Trophoblast cell (in vitro differentiated cells and primary cell): Measurements from ENCODE around the gene TP53.

ENCODE experiments used
- DNase-seq, 2 donors: peaks; one replicate each; pipeline ENCODE4 v3.0.0-alpha.2; 2016
- H2AFZ ChIP-seq: 2 replicates; pipeline ENCODE4 v1.6.1; 2013; ENCODE audit warnings: low read length, moderate library complexity, mild to moderate bottlenecking; ENCODE audit not compliant: insufficient read depth, poor library complexity
- H2AK5ac ChIP-seq: 2 replicates; pipeline ENCODE4 v1.6.1; 2013; ENCODE audit warnings: mild to moderate bottlenecking, low read length
- H2BK120ac ChIP-seq: 2 replicates; pipeline ENCODE4 v1.6.1; 2013; ENCODE audit warnings: low read length, mild to moderate bottlenecking, moderate library complexity; ENCODE audit not compliant: insufficient read depth, poor library complexity
- H2BK12ac ChIP-seq: 2 replicates; pipeline ENCODE4 v1.6.1; 2013; ENCODE audit warnings: mild to moderate bottlenecking, low read length, moderate library complexity
- H2BK5ac ChIP-seq: 2 replicates; pipeline ENCODE4 v1.6.1; 2013; ENCODE audit warnings: low read length, low read depth, moderate library complexity, mild to moderate bottlenecking; ENCODE audit not compliant: poor library complexity
- H3K14ac ChIP-seq: 2 replicates; pipeline ENCODE4 v1.6.1; 2013; ENCODE audit warnings: mild to moderate bottlenecking, low read length
- H3K18ac ChIP-seq: 2 replicates; pipeline ENCODE4 v1.6.1; 2013; ENCODE audit warnings: mild to moderate bottlenecking, low read length
- H3K23ac ChIP-seq: 2 replicates; pipeline ENCODE4 v1.6.1; 2013; ENCODE audit warnings: low read length
- H3K27ac ChIP-seq: 2 replicates; pipeline ENCODE4 v1.5.1; 2013; ENCODE audit warnings: low read depth, mild to moderate bottlenecking, inconsistent platforms, low read length, moderate library complexity
- H3K27me3 ChIP-seq: 2 replicates; pipeline ENCODE4 v1.6.1; 2013; ENCODE audit warnings: inconsistent platforms, mild to moderate bottlenecking, low read length, moderate library complexity; ENCODE audit not compliant: insufficient read depth
- H3K36me3 ChIP-seq, 2 experiments: 1 replicate in 1 of 2; 2 replicates in 1 of 2; pipeline ENCODE4 v1.6.1; 2013; ENCODE audit warnings: low read length in 2 of 2, mild to moderate bottlenecking in 2 of 2, moderate library complexity in 1 of 2; ENCODE audit not compliant: insufficient read depth in 2 of 2, control insufficient read depth in 1 of 2
- H3K4ac ChIP-seq: 2 replicates; pipeline ENCODE4 v1.6.1; 2013; ENCODE audit warnings: low read depth, mild to moderate bottlenecking, low read length, moderate library complexity
- H3K4me1 ChIP-seq, 2 experiments: 1 replicate in 1 of 2; 2 replicates in 1 of 2; pipeline ENCODE4 v1.6.1; 2013; ENCODE audit warnings: low read length in 2 of 2, mild to moderate bottlenecking in 2 of 2, moderate library complexity in 1 of 2; ENCODE audit not compliant: insufficient read depth in 2 of 2, control insufficient read depth in 1 of 2
- H3K4me2 ChIP-seq: 2 replicates; pipeline ENCODE4 v1.6.1; 2013; ENCODE audit warnings: inconsistent platforms, mild to moderate bottlenecking, low read length, moderate library complexity
- H3K4me3 ChIP-seq: 2 replicates; pipeline ENCODE4 v1.5.1; 2013; ENCODE audit warnings: mild to moderate bottlenecking, low read depth, low read length, inconsistent platforms
- H3K79me1 ChIP-seq: one replicate; pipeline ENCODE4 v1.6.1; 2013; ENCODE audit warnings: low read length
- H3K79me2 ChIP-seq: 2 replicates; pipeline ENCODE4 v1.6.1; 2013; ENCODE audit warnings: low read length, mild to moderate bottlenecking; ENCODE audit not compliant: control insufficient read depth, insufficient read depth, poor library complexity
- H3K9ac ChIP-seq: 2 replicates; pipeline ENCODE4 v1.6.1; 2013; ENCODE audit warnings: mild to moderate bottlenecking, low read length
- H3K9me3 ChIP-seq: 2 replicates; pipeline ENCODE4 v1.6.1; 2013; ENCODE audit warnings: low read depth, mild to moderate bottlenecking, control low read depth, inconsistent platforms, low read length; ENCODE audit not compliant: insufficient read depth
- H4K12ac ChIP-seq: 2 replicates; pipeline ENCODE4 v1.6.1; 2013; ENCODE audit warnings: low read depth, mild to moderate bottlenecking, low read length, moderate library complexity
- H4K8ac ChIP-seq: 2 replicates; pipeline ENCODE4 v1.6.1; 2013; ENCODE audit warnings: low read depth, mild to moderate bottlenecking, low read length, moderate library complexity
- H4K91ac ChIP-seq: one replicate; pipeline ENCODE4 v1.6.1; 2013; ENCODE audit warnings: low read depth, mild to moderate bottlenecking, low read length, moderate library complexity
- WGBS: extraction: QIAGEN DNeasy Blood & Tissue Kit; methylation state at CpG from one replicate; pipeline ENCODE4 v1.1.7; 2013; ENCODE audit warnings: missing lambda C conversion rate; ENCODE audit not compliant: insufficient read length, insufficient coverage; ENCODE audit errors: extremely low coverage; 5-methylcytosine and 5-hydroxymethylcytosine counted together

Gene TP53

GRCh38 chr17:7705269-7706255, 18.3 kb upstream of the TP53 start:
- Histone ChIP-seq H3K79me1 (no peaks in the 10 kb centered on the region), H4K12ac (no peak overlapping the region), H2BK120ac (no peak overlapping the region), H3K4ac (no peak overlapping the region), H2BK5ac (no peak overlapping the region), H2BK12ac (no peak overlapping the region), H3K4me2 (peak overlapping the region; percentile 68), H3K36me3 (peaks cover 14 to 18% of the 10 kb centered on the region in 2 experiments), H3K27ac (no peak overlapping the region), H4K8ac (no peak overlapping the region), H3K4me1 (peaks cover 28 to 31% of the 10 kb centered on the region in 2 experiments), H2AK5ac (no peak overlapping the region), H3K79me2 (no peaks in the 10 kb centered on the region), H3K23ac (no peak overlapping the region), H3K4me3 (peak overlapping the region; percentile 68), H3K18ac (peak overlapping the region; percentile 88), H4K91ac (peak overlapping the region; percentile 49), H3K9me3 (no peaks in the 10 kb centered on the region), H3K27me3 (peaks cover 4% of the 10 kb centered on the region), H3K14ac (peak overlapping the region; percentile 55), H3K9ac (peak overlapping the region; percentile 23), H2AFZ (peak overlapping the region; percentile 55)
- no peak for DNase-seq
- no CpG with 5 or more reads among the region's 50 CpGs for WGBS

GRCh38 chr17:7704601-7705268, 17.4 kb upstream of the TP53 start, which contains the start of gene EFNB3:
Gene EFNB3 (plus strand): TSS chr17:7705202. CDS start chr17:7705599, 397 bp downstream.
- DNase-seq, result peak in 1 of 2 donors; percentile 14
- Histone ChIP-seq H3K18ac (peak within 1 kb of the TSS; percentile 88), H3K27ac (no peak within 1 kb of the TSS), H4K12ac (peak within 1 kb of the TSS; percentile 2), H4K91ac (peak within 1 kb of the TSS; percentile 49), H3K14ac (peak within 1 kb of the TSS; percentile 55), H3K79me1 (no peaks in the 10 kb centered on the region), H3K23ac (no peak within 1 kb of the TSS), H2BK12ac (no peak within 1 kb of the TSS), H3K4me3 (peak within 1 kb of the TSS; percentile 68), H3K27me3 (peaks cover 4% of the 10 kb centered on the region), H3K4ac (no peak within 1 kb of the TSS), H3K9ac (peak within 1 kb of the TSS; percentile 23), H2BK120ac (no peak within 1 kb of the TSS), H2AFZ (peak within 1 kb of the TSS; percentile 55), H3K4me2 (peak within 1 kb of the TSS; percentile 68), H3K36me3 (peaks cover 16 to 19% of the 10 kb centered on the region in 2 experiments), H4K8ac (no peak within 1 kb of the TSS), H2AK5ac (no peak within 1 kb of the TSS), H3K4me1 (peaks cover 28 to 29% of the 10 kb centered on the region in 2 experiments), H2BK5ac (no peak within 1 kb of the TSS), H3K9me3 (no peaks in the 10 kb centered on the region), H3K79me2 (no peaks in the 10 kb centered on the region)
- no CpG with 5 or more reads among the region's 45 CpGs for WGBS

GRCh38 chr17:7703584-7704479, 16.5 kb upstream of the TP53 start:
- no peaks in the 10 kb centered on the region for H3K79me2 ChIP-seq
- no peak overlapping the region for H3K27ac ChIP-seq
- H3K27me3 ChIP-seq, result peaks cover 4% of the 10 kb centered on the region
- H3K79me1 ChIP-seq, result no peaks in the 10 kb centered on the region
- H2AFZ ChIP-seq, result no peak overlapping the region
- H3K4me1 ChIP-seq, result peaks cover 28 to 29% of the 10 kb centered on the region in 2 experiments
- no peak overlapping the region for H2BK12ac ChIP-seq
- H4K12ac ChIP-seq, result no peak overlapping the region
- no peak overlapping the region for H3K23ac ChIP-seq
- H2BK120ac ChIP-seq, result no peak overlapping the region
- H2BK5ac ChIP-seq, result no peak overlapping the region
- no peak overlapping the region for H3K18ac ChIP-seq
- peaks cover 16 to 19% of the 10 kb centered on the region in 2 experiments for H3K36me3 ChIP-seq
- no peak overlapping the region for H3K14ac ChIP-seq
- no peak overlapping the region for H3K9ac ChIP-seq
- peak overlapping the region; percentile 68 for H3K4me2 ChIP-seq
- no peak overlapping the region for H3K4me3 ChIP-seq
- peak in 1 of 2 donors; percentile 16 for DNase-seq
- no peak overlapping the region for H4K8ac ChIP-seq
- no peak overlapping the region for H4K91ac ChIP-seq
- no peaks in the 10 kb centered on the region for H3K9me3 ChIP-seq
- H3K4ac ChIP-seq, result no peak overlapping the region
- no CpG with 5 or more reads among the region's 24 CpGs for WGBS
- H2AK5ac ChIP-seq, result no peak overlapping the region

- Histone ChIP-seq H3K9ac (no peak overlapping the region), H2BK5ac (no peak overlapping the region)
Observed at GRCh38 chr17:7702776-7703175, 15.5 kb upstream of the TP53 start.

More at GRCh38 chr17:7702776-7703175, 15.5 kb upstream of the TP53 start:
- H3K14ac ChIP-seq, result no peak overlapping the region
- no peaks in the 10 kb centered on the region for H3K79me1 ChIP-seq
- H2AFZ ChIP-seq, result no peak overlapping the region
- H3K4ac ChIP-seq, result no peak overlapping the region
- peak overlapping the region; percentile 8 for H2BK12ac ChIP-seq
- peaks cover 28 to 29% of the 10 kb centered on the region in 2 experiments for H3K4me1 ChIP-seq
- WGBS, result no CpG with 5 or more reads among the region's 13 CpGs
- no peak overlapping the region for H4K12ac ChIP-seq
- H2AK5ac ChIP-seq, result no peak overlapping the region
- H4K91ac ChIP-seq, result no peak overlapping the region
- DNase-seq, result no peak
- H3K36me3 ChIP-seq, result peaks cover 16 to 19% of the 10 kb centered on the region in 2 experiments
- no peak overlapping the region for H3K27ac ChIP-seq
- no peak overlapping the region for H3K4me2 ChIP-seq
- H3K23ac ChIP-seq, result no peak overlapping the region
- no peaks in the 10 kb centered on the region for H3K79me2 ChIP-seq
- no peak overlapping the region for H3K18ac ChIP-seq
- no peak overlapping the region for H3K4me3 ChIP-seq
- H2BK120ac ChIP-seq, result no peak overlapping the region
- no peaks in the 10 kb centered on the region for H3K9me3 ChIP-seq
- H4K8ac ChIP-seq, result no peak overlapping the region
- peaks cover 4% of the 10 kb centered on the region for H3K27me3 ChIP-seq
